HTR-8/SVneo (cell line): ENCODE data around the gene TRPV5.

ENCODE experiments used
- DNase-seq: peaks from one replicate; pipeline ENCODE4 v3.0.0; 2011; ENCODE audit warnings: low spot score, mixed read lengths; ENCODE audit not compliant: insufficient read length
- FAIRE-seq: peaks from 2 replicates; lab custom pipeline; 2011; peaks lifted over from hg19 to GRCh38; lab: Jason Lieb, UNC

Gene TRPV5

GRCh38 chr7:142890874-142891485, 42.6 kb downstream of the TRPV5 start:
- no peak for DNase-seq
- FAIRE-seq: no peak

- FAIRE-seq: no peak
- no peak for DNase-seq
These were observed 43.7 kb downstream of the TRPV5 start for GRCh38 chr7:142889816-142890215.

DNA sequence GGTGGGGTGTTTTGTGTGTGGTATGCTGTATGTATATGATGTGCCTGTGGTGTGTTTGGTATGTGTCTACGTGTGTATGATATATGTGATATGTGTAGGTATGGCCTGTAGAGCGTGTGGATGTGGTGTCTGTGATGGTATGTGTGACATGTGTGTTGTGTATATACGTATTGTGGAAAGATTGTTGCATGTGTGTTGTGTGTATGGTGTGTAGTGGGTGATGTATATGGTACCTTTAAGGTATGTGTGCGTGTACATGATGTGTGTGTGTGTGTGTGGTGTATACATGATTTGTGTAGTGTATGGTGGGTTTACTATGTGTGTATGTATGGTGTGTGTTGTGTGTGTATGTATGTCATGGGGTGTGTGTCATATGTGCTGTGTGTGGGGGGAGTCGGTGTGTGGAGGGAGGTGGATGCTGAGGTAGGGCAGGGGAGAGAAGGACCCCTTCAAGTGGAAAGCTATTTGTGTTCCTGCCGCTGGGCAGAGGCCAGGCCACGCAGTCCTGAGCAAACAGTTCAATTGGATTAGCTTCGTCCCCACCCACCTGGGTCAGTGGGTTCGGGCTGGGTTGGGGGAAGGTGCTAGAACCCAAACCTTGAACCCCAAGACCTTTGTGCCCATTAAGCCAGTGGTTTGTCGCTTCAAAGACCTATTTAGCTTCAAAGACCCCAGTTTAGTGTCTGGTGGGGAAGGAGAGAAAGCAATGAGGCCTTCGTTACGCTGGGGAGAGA, 46.1 kb downstream of the TRPV5 start:
- DNase-seq: no peak
- FAIRE-seq: peak; percentile 74

DNA sequence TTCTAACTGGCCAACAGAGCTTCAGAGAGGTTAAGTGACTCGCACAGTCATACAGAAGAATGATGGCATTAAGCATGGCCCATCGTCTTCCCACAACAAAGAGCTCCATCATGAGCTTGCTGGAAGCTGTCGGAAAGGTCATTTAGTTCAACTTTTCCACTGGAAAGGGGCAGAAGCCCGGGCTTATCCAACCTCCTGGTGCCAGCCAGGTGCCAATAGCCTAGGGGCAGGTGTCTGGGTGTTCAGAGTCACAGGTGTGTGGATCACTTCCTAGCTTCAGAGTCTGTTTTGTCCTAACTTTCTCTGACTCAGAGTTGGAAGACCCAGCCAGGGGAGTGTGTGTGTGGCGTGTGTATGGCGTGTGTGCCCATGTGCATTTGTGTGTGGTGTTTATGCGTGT, 46.7 kb downstream of the TRPV5 start:
- FAIRE-seq (no peak), DNase-seq (no peak)

DNA sequence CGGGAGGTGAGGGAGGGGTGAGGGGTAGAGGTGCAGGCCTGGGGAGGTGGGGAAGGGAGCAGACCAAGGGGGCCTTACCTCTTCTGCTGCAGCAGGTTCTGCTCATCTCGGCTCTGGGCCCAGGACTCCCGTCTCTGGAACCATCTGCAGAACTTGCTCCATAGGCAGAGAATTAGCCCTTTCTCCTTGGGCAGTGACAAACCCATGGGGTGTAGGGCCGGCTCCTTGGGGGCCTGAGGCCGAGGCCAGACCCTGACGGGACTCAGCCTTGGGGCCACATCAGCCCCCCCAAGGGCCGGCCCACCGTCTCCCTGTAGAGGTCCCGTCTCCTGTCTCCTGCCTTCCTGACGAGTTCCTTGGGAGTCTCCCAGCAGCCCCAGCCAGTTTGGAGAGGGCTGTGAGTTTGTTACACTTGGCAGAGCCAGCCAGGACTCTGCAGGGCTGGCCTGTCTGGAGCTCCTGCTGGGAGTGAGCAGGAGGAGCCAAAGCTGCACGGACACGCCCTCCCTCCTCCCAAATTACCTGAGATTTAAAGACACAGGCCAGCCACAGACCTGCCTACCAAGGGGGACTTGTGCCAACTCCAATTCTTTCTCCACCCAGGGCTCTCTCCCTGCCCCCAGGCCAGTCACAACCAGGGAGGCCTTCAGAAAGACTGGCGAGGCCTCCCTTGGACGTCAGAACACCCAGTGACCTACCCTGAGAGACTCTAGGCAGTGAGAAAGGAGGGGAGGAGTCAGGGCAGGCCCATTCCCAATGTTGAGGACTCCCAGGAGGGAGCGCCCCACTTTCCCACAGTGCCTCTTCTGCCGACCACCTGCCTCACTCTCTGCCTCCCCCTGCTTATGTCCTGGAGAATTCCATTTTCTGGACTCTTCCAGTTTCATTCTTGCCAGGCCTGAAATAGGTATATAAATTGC, 48.0 kb downstream of the TRPV5 start, which contains the start of gene TRPV6:
TSS of gene TRPV6 (minus strand) at position 435 of the 920 bp plus-strand sequence.
- no peak for DNase-seq
- no peak for FAIRE-seq

DNA sequence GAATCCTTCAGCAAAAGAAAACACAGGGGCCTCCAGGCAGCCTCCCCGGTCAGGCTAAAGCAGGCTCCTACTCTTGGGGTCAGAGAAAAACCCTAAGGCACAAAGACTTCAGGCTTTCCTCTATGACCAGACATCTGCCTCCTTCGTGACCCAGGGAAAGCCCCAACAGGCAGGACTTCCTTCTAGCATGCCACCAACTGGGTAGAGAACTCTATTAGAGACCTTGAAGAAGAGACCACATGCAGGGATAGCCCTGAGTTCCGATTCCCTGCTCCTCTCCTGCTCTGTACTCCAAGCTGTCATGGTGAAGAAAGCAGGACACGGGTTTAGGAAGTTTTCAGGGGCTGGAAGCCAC, 49.3 kb downstream of the TRPV5 start:
- DNase-seq (no peak), FAIRE-seq (no peak)

GRCh38 chr7:142883571-142884285, 49.8 kb downstream of the TRPV5 start:
- DNase-seq (no peak), FAIRE-seq (no peak)

- no peak for FAIRE-seq
- DNase-seq: no peak
These were observed 50.4 kb downstream of the TRPV5 start for GRCh38 chr7:142883145-142883544.

GRCh38 chr7:142882338-142882678, 51.2 kb downstream of the TRPV5 start:
- FAIRE-seq (no peak), DNase-seq (no peak)

GRCh38 chr7:142881586-142882337, 51.8 kb downstream of the TRPV5 start:
- no peak for FAIRE-seq
- no peak for DNase-seq

GRCh38 chr7:142880876-142881505, 52.6 kb downstream of the TRPV5 start:
- DNase-seq (no peak), FAIRE-seq (no peak)

DNA sequence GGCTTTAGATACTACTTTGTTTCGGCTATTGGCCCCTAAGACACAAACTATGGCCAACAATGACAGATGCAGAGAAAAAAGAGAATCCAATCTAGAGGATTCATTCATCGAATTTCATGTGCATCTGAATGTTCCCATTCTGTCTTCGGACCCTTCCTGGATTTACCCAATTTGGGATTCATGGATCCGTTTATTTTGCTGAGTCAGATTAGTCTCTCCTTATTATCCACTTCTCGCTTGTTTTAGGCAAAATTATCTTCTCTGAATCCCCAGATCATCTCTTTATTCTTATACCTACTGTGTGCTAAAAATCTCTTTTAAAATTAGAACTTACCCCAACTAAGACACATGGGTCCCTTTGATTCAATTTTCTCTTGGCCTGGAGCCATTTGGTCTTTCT, 54.5 kb downstream of the TRPV5 start:
- no peak for FAIRE-seq

GRCh38 chr7:142878315-142878714, 55.2 kb downstream of the TRPV5 start:
- FAIRE-seq: no peak
- no peak for DNase-seq

More for the DNA sequence above, 54.5 kb downstream of the TRPV5 start:
- DNase-seq: no peak

DNA sequence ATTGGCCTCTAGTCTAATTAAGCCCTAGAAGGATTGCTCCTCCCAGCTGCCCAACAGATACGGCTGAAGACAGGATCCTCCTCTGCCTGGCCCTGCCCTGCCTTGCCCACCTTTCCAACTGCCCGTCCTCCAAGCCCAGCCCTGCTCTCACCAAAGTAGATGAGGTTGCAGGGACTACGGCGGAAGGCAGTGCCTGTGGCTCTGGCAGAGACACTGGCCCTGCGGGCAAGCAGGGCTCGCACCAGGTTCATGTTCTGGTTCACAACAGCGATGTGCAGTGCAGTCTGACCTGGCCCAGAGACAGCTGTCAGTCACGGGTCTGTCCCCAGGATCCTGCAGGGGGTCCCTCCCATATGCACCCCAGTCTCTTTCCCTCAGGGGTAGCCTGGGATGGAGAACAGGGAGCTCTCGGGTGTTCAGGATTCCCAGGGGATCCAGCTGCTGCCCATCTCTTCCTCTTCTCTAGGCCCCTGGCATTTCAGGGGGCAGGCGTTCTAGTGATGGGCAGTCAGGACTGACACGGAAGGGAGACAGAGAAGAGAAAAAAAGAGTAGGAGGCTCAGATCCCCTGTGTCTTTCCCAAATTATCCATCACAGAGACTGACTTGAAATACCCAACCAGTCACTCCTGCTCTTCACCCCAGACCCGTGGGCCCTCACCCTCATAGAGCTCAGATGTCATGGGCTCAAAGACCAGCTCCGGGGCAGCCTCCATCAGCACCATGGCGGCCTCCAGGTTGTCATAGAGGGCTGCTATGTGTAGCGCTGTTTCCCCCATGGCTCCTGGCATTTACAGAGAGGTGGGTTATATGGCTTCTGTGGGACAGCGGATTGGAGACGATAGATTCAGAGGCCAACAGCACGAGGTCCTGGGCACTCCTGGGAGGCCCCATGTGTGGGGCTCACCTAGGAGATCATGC, 56.3 kb downstream of the TRPV5 start:
- FAIRE-seq: no peak

DNA sequence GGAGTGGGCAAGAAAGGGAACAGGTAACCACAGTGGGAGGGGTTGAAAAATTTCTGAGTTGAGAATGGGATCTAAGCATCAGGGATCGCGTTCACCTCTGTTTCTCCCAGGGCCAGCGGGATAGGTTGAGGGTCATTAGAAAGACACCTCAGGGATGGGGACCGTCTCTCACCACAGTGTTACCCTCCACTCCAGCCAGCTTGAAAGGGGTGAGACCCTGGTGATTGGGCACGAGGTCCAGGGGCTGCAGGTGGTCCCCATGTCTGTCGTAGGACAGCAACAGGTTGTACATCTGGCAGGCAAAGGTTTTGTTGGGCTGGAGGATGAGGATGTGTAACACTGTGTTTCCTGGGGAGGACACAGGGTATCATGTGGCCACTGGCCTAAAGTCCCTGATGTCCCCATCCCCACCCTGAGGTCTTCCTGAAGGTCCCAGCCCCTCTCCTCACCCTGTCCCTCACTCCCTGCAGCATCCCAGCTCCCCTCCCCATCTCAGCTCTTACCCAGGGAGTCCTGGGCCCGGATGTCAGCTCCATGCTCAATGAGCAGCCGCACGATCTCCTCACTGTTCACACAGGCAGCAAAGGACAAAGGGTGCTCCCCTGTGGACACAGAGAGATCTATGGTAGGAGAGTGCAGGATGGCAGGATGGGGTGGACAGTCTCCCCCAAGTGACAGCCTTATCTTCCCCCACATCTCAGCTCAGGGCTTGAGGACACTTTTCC, 57.1 kb downstream of the TRPV5 start:
- FAIRE-seq: no peak

More for the DNA sequence above, 56.3 kb downstream of the TRPV5 start:
- DNase-seq: no peak

GRCh38 chr7:142875456-142875855, 58.1 kb downstream of the TRPV5 start:
- no peak for FAIRE-seq
- DNase-seq: no peak

More for the DNA sequence above, 57.1 kb downstream of the TRPV5 start:
- DNase-seq: no peak

DNA sequence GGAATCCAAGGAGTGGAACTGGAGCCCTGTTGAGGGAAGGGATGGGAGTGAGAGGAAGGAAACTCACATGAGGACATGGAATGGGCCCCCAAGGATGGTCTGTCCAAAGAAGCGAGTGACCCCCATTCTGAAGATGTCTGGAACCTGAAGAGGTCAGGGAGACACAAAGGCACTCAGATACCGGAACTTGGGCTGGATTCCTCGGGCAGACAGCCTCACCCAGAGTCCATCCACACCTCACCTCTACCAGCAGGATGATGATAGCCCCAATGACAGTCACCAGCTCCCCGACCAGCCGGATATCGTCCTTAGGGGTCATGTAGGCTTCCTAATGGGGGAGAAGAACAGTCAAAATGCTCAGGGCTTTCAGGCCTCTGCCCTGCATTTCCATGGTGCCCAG, 58.7 kb downstream of the TRPV5 start:
- DNase-seq (no peak), FAIRE-seq (no peak)

GRCh38 chr7:142874409-142874808, 59.1 kb downstream of the TRPV5 start:
- DNase-seq: no peak
- no peak for FAIRE-seq
